ENCODE data around the gene L2HGDH.
A peak's percentile ranks its signal among the peaks of the same experiment; 100 is the strongest.
"Not testable (repeated sequence)": the region's sequence is repeated elsewhere in the genome, so short reads cannot be mapped to it uniquely, and the experiment has no call there.

The L2HGDH gene

GRCh38 chr14:50321009-50321660 lies 9.1 kb upstream of the L2HGDH start:
- Mint-ChIP-seq H3K27me3 (ENCODE audit: low read depth) (no peaks in the 10 kb centered on the region), H3K9me3 (no peaks in the 10 kb centered on the region), H3K4me3 (no peak overlapping the region), H3K36me3 (ENCODE audit: low read depth) (peaks cover 8% of the 10 kb centered on the region), H3K4me1 (ENCODE audit: low read depth) (peaks cover 15% of the 10 kb centered on the region), H3K27ac (no peak overlapping the region)

GRCh38 chr14:50320283-50320682 lies 8.3 kb upstream of the L2HGDH start:
- Mint-ChIP-seq H3K27ac (no peak overlapping the region), H3K9me3 (no peaks in the 10 kb centered on the region), H3K4me1 (ENCODE audit: low read depth) (peaks cover 17% of the 10 kb centered on the region), H3K4me3 (no peak overlapping the region), H3K36me3 (ENCODE audit: low read depth) (peaks cover 13% of the 10 kb centered on the region), H3K27me3 (ENCODE audit: low read depth) (no peaks in the 10 kb centered on the region)

- peaks cover 10% of the 10 kb centered on the region for H3K36me3 Mint-ChIP-seq (ENCODE audit: low read depth)
- no peaks in the 10 kb centered on the region for H3K9me3 Mint-ChIP-seq
- no peak overlapping the region for H3K27ac Mint-ChIP-seq
- peaks cover 17% of the 10 kb centered on the region for H3K4me1 Mint-ChIP-seq (ENCODE audit: low read depth)
- no peak overlapping the region for H3K4me3 Mint-ChIP-seq
- H3K27me3 Mint-ChIP-seq (ENCODE audit: low read depth): no peaks in the 10 kb centered on the region
Measured at GRCh38 chr14:50319721-50320120, 7.7 kb upstream of the L2HGDH start.

- Mint-ChIP-seq H3K4me1 (ENCODE audit: low read depth) (peaks cover 18% of the 10 kb centered on the region), H3K9me3 (peaks cover 2% of the 10 kb centered on the region), H3K36me3 (ENCODE audit: low read depth) (peaks cover 13% of the 10 kb centered on the region), H3K27me3 (ENCODE audit: low read depth) (no peaks in the 10 kb centered on the region), H3K4me3 (no peak overlapping the region), H3K27ac (no peak overlapping the region)
Measured at GRCh38 chr14:50319293-50319692, 7.3 kb upstream of the L2HGDH start.

- Mint-ChIP-seq H3K4me1 (ENCODE audit: low read depth) (peaks cover 28% of the 10 kb centered on the region), H3K4me3 (no peak overlapping the region), H3K27ac (no peak overlapping the region)
Measured at GRCh38 chr14:50318031-50318626, 6.1 kb upstream of the L2HGDH start.

GRCh38 chr14:50314098-50314497 lies 2.1 kb upstream of the L2HGDH start:
- peak overlapping the region; percentile 31 for H3K4me3 Mint-ChIP-seq
- not testable (repeated sequence) for H3K9me3 Mint-ChIP-seq; H3K27me3 Mint-ChIP-seq (ENCODE audit: low read depth)
- H3K27ac Mint-ChIP-seq: peak overlapping the region; percentile 55
- H3K36me3 Mint-ChIP-seq (ENCODE audit: low read depth): peaks cover 14% of the 10 kb centered on the region
- H3K4me1 Mint-ChIP-seq (ENCODE audit: low read depth): peaks cover 34% of the 10 kb centered on the region

More at GRCh38 chr14:50318031-50318626, 6.1 kb upstream of the L2HGDH start:
- Mint-ChIP-seq H3K36me3 (ENCODE audit: low read depth) (peaks cover 14% of the 10 kb centered on the region), H3K27me3 (ENCODE audit: low read depth) (no peaks in the 10 kb centered on the region), H3K9me3 (peaks cover 5% of the 10 kb centered on the region)

GRCh38 chr14:50312734-50313054 lies 665 bp upstream of the L2HGDH start:
- peaks cover 34% of the 10 kb centered on the region for H3K4me1 Mint-ChIP-seq (ENCODE audit: low read depth)
- H3K27me3 Mint-ChIP-seq (ENCODE audit: low read depth): no peaks in the 10 kb centered on the region
- H3K9me3 Mint-ChIP-seq: peaks cover 5% of the 10 kb centered on the region
- H3K4me3 Mint-ChIP-seq: peak overlapping the region; percentile 91
- peaks cover 14% of the 10 kb centered on the region for H3K36me3 Mint-ChIP-seq (ENCODE audit: low read depth)
- H3K27ac Mint-ChIP-seq: peak overlapping the region; percentile 97

GRCh38 chr14:50311337-50311971 lies 575 bp downstream of the L2HGDH start:
- H3K4me3 Mint-ChIP-seq: peak overlapping the region; percentile 93

GRCh38 chr14:50310445-50310844 lies 1.6 kb downstream of the L2HGDH start:
- peak overlapping the region; percentile 74 for H3K27ac Mint-ChIP-seq
- peaks cover 25% of the 10 kb centered on the region for H3K4me1 Mint-ChIP-seq (ENCODE audit: low read depth)
- peak overlapping the region; percentile 67 for H3K4me3 Mint-ChIP-seq
- H3K27me3 Mint-ChIP-seq (ENCODE audit: low read depth): no peaks in the 10 kb centered on the region
- H3K36me3 Mint-ChIP-seq (ENCODE audit: low read depth): peaks cover 7% of the 10 kb centered on the region
- peaks cover 5% of the 10 kb centered on the region for H3K9me3 Mint-ChIP-seq

More at GRCh38 chr14:50311337-50311971, 575 bp downstream of the L2HGDH start:
- Mint-ChIP-seq H3K36me3 (ENCODE audit: low read depth) (peaks cover 14% of the 10 kb centered on the region), H3K4me1 (ENCODE audit: low read depth) (peaks cover 30% of the 10 kb centered on the region), H3K9me3 (peaks cover 5% of the 10 kb centered on the region), H3K27ac (peak overlapping the region; percentile 96), H3K27me3 (ENCODE audit: low read depth) (no peaks in the 10 kb centered on the region)

GRCh38 chr14:50308363-50308915 lies 3.6 kb downstream of the L2HGDH start:
- Mint-ChIP-seq H3K27me3 (ENCODE audit: low read depth) (no peaks in the 10 kb centered on the region), H3K4me3 (no peak overlapping the region), H3K27ac (no peak overlapping the region), H3K36me3 (ENCODE audit: low read depth) (no peaks in the 10 kb centered on the region), H3K4me1 (ENCODE audit: low read depth) (peaks cover 16% of the 10 kb centered on the region), H3K9me3 (no peaks in the 10 kb centered on the region)

GRCh38 chr14:50303744-50304471 lies 8.1 kb downstream of the L2HGDH start:
- H3K4me3 Mint-ChIP-seq: no peak overlapping the region
- H3K36me3 Mint-ChIP-seq (ENCODE audit: low read depth): peaks cover 5% of the 10 kb centered on the region
- no peaks in the 10 kb centered on the region for H3K27me3 Mint-ChIP-seq (ENCODE audit: low read depth)
- H3K27ac Mint-ChIP-seq: no peak overlapping the region
- no peaks in the 10 kb centered on the region for H3K4me1 Mint-ChIP-seq (ENCODE audit: low read depth)
- no peaks in the 10 kb centered on the region for H3K9me3 Mint-ChIP-seq

GRCh38 chr14:50301914-50302313 lies 10.1 kb downstream of the L2HGDH start:
- H3K4me3 Mint-ChIP-seq: no peak overlapping the region
- H3K27me3 Mint-ChIP-seq (ENCODE audit: low read depth): no peaks in the 10 kb centered on the region
- H3K4me1 Mint-ChIP-seq (ENCODE audit: low read depth): peaks cover 1% of the 10 kb centered on the region
- H3K27ac Mint-ChIP-seq: no peak overlapping the region
- H3K9me3 Mint-ChIP-seq: no peaks in the 10 kb centered on the region
- H3K36me3 Mint-ChIP-seq (ENCODE audit: low read depth): peaks cover 11% of the 10 kb centered on the region

GRCh38 chr14:50299585-50299984 lies 12.4 kb downstream of the L2HGDH start:
- Mint-ChIP-seq H3K4me3 (no peak overlapping the region), H3K27me3 (ENCODE audit: low read depth) (no peaks in the 10 kb centered on the region), H3K4me1 (ENCODE audit: low read depth) (peaks cover 1% of the 10 kb centered on the region), H3K9me3 (no peaks in the 10 kb centered on the region), H3K36me3 (ENCODE audit: low read depth) (peaks cover 11% of the 10 kb centered on the region), H3K27ac (no peak overlapping the region)

- no peaks in the 10 kb centered on the region for H3K9me3 Mint-ChIP-seq
- H3K27me3 Mint-ChIP-seq (ENCODE audit: low read depth): no peaks in the 10 kb centered on the region
- H3K27ac Mint-ChIP-seq: no peak overlapping the region
- no peak overlapping the region for H3K4me3 Mint-ChIP-seq
- peaks cover 10% of the 10 kb centered on the region for H3K36me3 Mint-ChIP-seq (ENCODE audit: low read depth)
- no peaks in the 10 kb centered on the region for H3K4me1 Mint-ChIP-seq (ENCODE audit: low read depth)
Measured at GRCh38 chr14:50290306-50290705, 21.7 kb downstream of the L2HGDH start.
